Left lung (tissue), 10 donors: ENCODE measurements around the gene DNASE1L2. TPM values are rescaled to one million over a fixed set of nuclear protein-coding genes. Genes with fewer than 3 reads are reported as not detected.

ENCODE experiments used
- ATAC-seq: fragments of 200-7000 bp; cut with Tn5 transposase; one replicate; pipeline ENCODE4 v1.9.1; 2020; ENCODE audit warnings: moderate library complexity
- DNase-seq, 4 donors: peaks; one replicate each; pipeline ENCODE4 v3.0.0-alpha.2; 2013 to 2020
- H3K27ac ChIP-seq, 2 donors: fragments of 200-600 bp; sonication (generic) in 1 of 2; one replicate each; pipeline versions ENCODE4 v1.5.0 to v1.8.0; 2020 to 2021
- H3K27me3 ChIP-seq, 2 donors: fragments of 200-600 bp; sonication (generic) in 1 of 2; one replicate each; pipeline versions ENCODE4 v1.5.0 to v1.8.0; 2020 to 2021
- H3K36me3 ChIP-seq, 2 donors: fragments of 200-600 bp; sonication (generic) in 1 of 2; one replicate each; pipeline versions ENCODE4 v1.5.0 to v1.8.0; 2020 to 2021
- H3K4me1 ChIP-seq, 2 donors: fragments of 200-600 bp; one replicate each; pipeline ENCODE4 v1.8.0; 2021
- H3K4me3 ChIP-seq, 2 donors: fragments of 200-600 bp; sonication (generic) in 1 of 2; one replicate each; pipeline versions ENCODE4 v1.5.0 to v1.8.0; 2020 to 2021; ENCODE audit warnings: mild to moderate bottlenecking in 1 of 2
- H3K9me3 ChIP-seq, 2 donors: fragments of 200-600 bp; sonication (generic) in 1 of 2; one replicate each; pipeline versions ENCODE4 v1.5.0 to v1.8.0; 2020 to 2021
- CTCF ChIP-seq, 2 donors: fragments of 200-600 bp; sonication (generic) in 1 of 2; IDR thresholded peaks; one replicate each; pipeline versions ENCODE4 v1.5.0 to v1.8.0; 2021; ENCODE audit warnings: antibody characterized with exemption in 2 of 2
- intact Hi-C, 2 donors: fragments of 100-400 bp; cut with DNase I; formaldehyde crosslinking; loops; one replicate each; pipeline versions ENCODE4 v1.11.2 to v1.14.2; 2022
- polyA plus RNA-seq, 6 donors: library from polyadenylated mRNA; unstranded; fragments of 120-200 nt; gene quantifications; one replicate each; pipeline ENCODE4 v1.2.1, GENCODE V29; 2013; ENCODE audit not compliant: insufficient read length in 6 of 6
- total RNA-seq, 2 donors: library from RNA; stranded (reverse); fragmentation: NEBNext Ultra II Directional; extraction: Animal tissue kit (Norgen Biotek cat#: 25700); gene quantifications; one replicate each; pipeline ENCODE4 v1.2.1, GENCODE V29; 2021
- donor health status: DM: no; HTN: yes; CAD: no.
- donor health status: DM: no; HTN: no; CAD: no.

DNASE1L2 gene
- total and polyA plus RNA-seq, 8 donors = 0.27 to 1.7 (median 0.99) TPM

GRCh38 chr16:2229632-2230250, 6.5 kb upstream of the DNASE1L2 start:
- Histone ChIP-seq H3K27me3 (no peaks in the 10 kb centered on the region), H3K4me3 (no peak overlapping the region), H3K9me3 (no peaks in the 10 kb centered on the region), H3K36me3 (peaks cover 0 to 69% of the 10 kb centered on the region in 2 donors), H3K27ac (no peak overlapping the region), H3K4me1 (peaks cover 3 to 20% of the 10 kb centered on the region in 2 donors)
- no peak for TF ChIP-seq CTCF (IDR thresholded peaks at IDR 0.05)
- DNase-seq (no peak), ATAC-seq (no peak)
- intact Hi-C loops = no loop called here

DNA sequence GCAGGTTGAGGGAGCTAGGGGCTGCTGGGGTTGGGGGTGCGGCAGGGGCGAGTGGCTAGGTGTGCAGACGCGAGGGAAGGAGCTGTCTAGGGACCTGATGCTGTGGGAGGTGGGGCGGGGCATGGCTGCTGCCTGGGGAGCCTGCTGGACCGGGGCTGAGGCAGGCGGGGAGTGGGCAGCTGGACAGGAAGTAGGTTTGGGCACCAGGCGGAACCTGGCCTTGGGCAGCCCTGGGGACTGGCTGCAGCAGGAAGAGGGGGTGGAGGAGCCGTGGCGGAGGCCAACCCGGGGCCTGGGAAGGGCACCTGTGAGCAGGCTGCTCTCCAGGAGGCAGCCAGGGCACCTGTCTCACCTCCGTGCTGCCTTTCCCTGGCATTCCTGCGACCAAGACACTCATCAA, 5.9 kb upstream of the DNASE1L2 start:
- TF ChIP-seq CTCF (IDR thresholded peaks at IDR 0.05) = no peak
- Histone ChIP-seq H3K36me3 (peaks cover 0 to 76% of the 10 kb centered on the region in 2 donors), H3K4me1 (peaks cover 0 to 13% of the 10 kb centered on the region in 2 donors), H3K4me3 (no peak overlapping the region), H3K27me3 (peaks cover 0 to 2% of the 10 kb centered on the region in 2 donors), H3K27ac (no peak overlapping the region), H3K9me3 (no peaks in the 10 kb centered on the region)
- ATAC-seq (no peak), DNase-seq (no peak)
- intact Hi-C loops = no loop called here

DNA sequence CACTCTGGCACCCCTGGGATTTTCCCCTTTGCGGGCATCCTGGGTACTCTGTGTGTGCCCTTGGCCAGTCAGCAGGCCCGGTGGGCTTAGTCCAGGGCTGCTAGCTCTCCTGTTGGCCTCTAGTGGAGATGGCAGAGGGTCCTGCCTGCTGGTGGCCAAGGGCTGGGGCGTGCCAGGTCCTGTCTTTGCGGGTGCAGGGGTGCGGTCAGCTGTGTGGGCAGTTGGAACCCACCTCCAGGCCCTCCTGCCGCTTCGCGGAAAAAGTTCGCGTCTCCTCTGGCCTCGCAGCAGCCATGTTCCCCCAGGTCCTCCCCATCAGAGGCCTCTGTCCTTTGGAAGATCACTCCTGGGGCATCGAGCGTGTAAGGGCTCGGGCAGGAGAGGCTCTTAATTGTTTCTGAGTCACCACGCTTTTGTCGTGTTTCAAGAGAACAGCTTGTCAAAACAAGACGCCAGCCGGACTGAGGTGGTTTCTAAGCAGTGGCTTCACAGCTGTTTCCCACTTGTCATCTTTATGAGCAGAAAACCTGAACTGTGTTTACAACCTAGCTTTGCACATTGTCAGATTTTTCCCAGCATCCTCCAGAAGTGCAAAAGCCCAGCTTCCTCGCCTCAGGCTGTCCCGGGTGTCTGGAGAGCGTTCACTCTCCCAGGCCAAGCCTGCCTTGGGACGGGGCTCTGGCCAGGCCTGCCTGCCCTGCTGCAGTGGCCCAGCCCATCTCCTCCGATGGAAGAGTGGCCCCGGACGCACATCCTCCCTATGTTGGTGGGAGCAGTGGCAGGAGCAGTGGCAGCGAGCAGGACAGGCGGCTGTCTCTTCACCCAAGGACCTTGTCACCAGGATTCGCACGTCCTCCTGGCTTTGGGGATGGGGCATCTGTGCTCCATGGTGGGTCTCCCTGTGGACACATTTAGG, 5.0 kb upstream of the DNASE1L2 start:
- Histone ChIP-seq H3K4me1 (peaks cover 2 to 11% of the 10 kb centered on the region in 2 donors), H3K27ac (no peak overlapping the region), H3K4me3 (no peak overlapping the region), H3K9me3 (no peaks in the 10 kb centered on the region), H3K36me3 (peaks cover 0 to 85% of the 10 kb centered on the region in 2 donors), H3K27me3 (peaks cover 0 to 11% of the 10 kb centered on the region in 2 donors)
- ATAC-seq = no peak
- intact Hi-C loops = no loop called here
- no peak for DNase-seq
- TF ChIP-seq CTCF (IDR thresholded peaks at IDR 0.05) = no peak

GRCh38 chr16:2232094-2232990, 3.9 kb upstream of the DNASE1L2 start:
- no peak overlapping the region for H3K4me3 ChIP-seq
- H3K9me3 ChIP-seq = no peaks in the 10 kb centered on the region
- DNase-seq (no peak), ATAC-seq (no peak)
- peaks cover 8 to 21% of the 10 kb centered on the region in 2 donors for H3K27me3 ChIP-seq
- H3K27ac ChIP-seq = no peak overlapping the region
- H3K36me3 ChIP-seq = peaks cover 0 to 85% of the 10 kb centered on the region in 2 donors
- no peak for TF ChIP-seq CTCF (IDR thresholded peaks at IDR 0.05)
- intact Hi-C loops = no loop called here
- peaks cover 12 to 17% of the 10 kb centered on the region in 2 donors for H3K4me1 ChIP-seq
